Choroid plexus epithelial cell (primary cell): ENCODE measurements around the gene TFEB.

Experiments
- DNase-seq: peaks from one replicate; pipeline ENCODE4 v3.0.0-alpha.2; 2010; ENCODE audit warnings: low read depth
- H3K4me3 ChIP-seq: 2 replicates; pipeline ENCODE4 v1.5.1; 2011; ENCODE audit warnings: low read depth, mild to moderate bottlenecking, control low read depth, low read length, moderate library complexity
- CTCF ChIP-seq: conservative IDR thresholded peaks from 2 replicates; pipeline ENCODE4 v1.5.1; 2011; ENCODE audit warnings: low read depth, mild to moderate bottlenecking, control low read depth, inconsistent platforms, low read length, moderate library complexity

Gene TFEB

GRCh38 chr6:41779336-41779735, 43.9 kb upstream of the TFEB start:
- no peak for DNase-seq
- peak overlapping the region; percentile 67 for H3K4me3 ChIP-seq
- TF ChIP-seq CTCF, result no peak

GRCh38 chr6:41778895-41779294, 43.5 kb upstream of the TFEB start:
- H3K4me3 ChIP-seq, result peak overlapping the region; percentile 67
- TF ChIP-seq CTCF, result no peak
- no peak for DNase-seq

- no peak overlapping the region for H3K4me3 ChIP-seq
- DNase-seq, result no peak
- no peak for TF ChIP-seq CTCF
Observed at GRCh38 chr6:41777551-41778285, 42.3 kb upstream of the TFEB start.

GRCh38 chr6:41775293-41775882, 40.0 kb upstream of the TFEB start:
- TF ChIP-seq CTCF, result no peak
- H3K4me3 ChIP-seq, result no peak overlapping the region
- no peak for DNase-seq

GRCh38 chr6:41774841-41775240, 39.4 kb upstream of the TFEB start:
- no peak for TF ChIP-seq CTCF
- no peak overlapping the region for H3K4me3 ChIP-seq
- DNase-seq, result no peak

- TF ChIP-seq CTCF, result no peak
- DNase-seq, result no peak
- H3K4me3 ChIP-seq, result no peak overlapping the region
Observed at GRCh38 chr6:41771058-41771983, 35.9 kb upstream of the TFEB start.
